Heart left ventricle (tissue), 13 donors: Measurements from ENCODE around the gene GOLGB1.

Experiments used
- CTCF ChIP-seq, 12 donors: fragments of 200-600 bp; sonication (generic) in 4 of 12; IDR thresholded peaks; one replicate each; pipeline versions ENCODE4 v1.5.0 to v1.8.0; 2018 to 2022; ENCODE audit warnings: antibody characterized with exemption in 12 of 12, mild to moderate bottlenecking in 5 of 12
- POLR2A ChIP-seq, 2 donors: fragments of 450-650 bp; IDR thresholded peaks; one replicate each; pipeline ENCODE4 v1.6.1; 2017; ENCODE audit warnings: antibody characterized with exemption in 2 of 2, mild to moderate bottlenecking in 2 of 2, moderate library complexity in 2 of 2
- donor health status: ischemic (EF 13 %, LVEDD 7.1; RV severe dilation, severe dysfunction).
- donor health status: DM: no; HTN: yes; CAD: no.
- donor health status: DM: no; HTN: no; CAD: no.
- donor health status: ischemic (EF 25% LVEDD 6.9; RV normal size, moderate dysfunction).
- donor health status: ischemic (EF 25% LVEDD 5.7; RV mildly dilated, moderate dysfunction).
- donor health status: ischemic (EF 35%, LVEDD 5.7; RV mildly dilated, moderate dysfunction).
- donor health status: nonischemic (EF 11% LVEDD 7.7; RV severe dilation, severe dysfunction).
- donor health status: DM: yes; HTN: yes; CAD: no.
- donor health status: PGD.
- donor health status: ischemic (EF 29% LVEDD 5.4; RV normal size, mild dysfunction).
- donor health status: nonischemic (EF 23%, LVEDD 6.1; RV moderate dilation, normal function).

DNA sequence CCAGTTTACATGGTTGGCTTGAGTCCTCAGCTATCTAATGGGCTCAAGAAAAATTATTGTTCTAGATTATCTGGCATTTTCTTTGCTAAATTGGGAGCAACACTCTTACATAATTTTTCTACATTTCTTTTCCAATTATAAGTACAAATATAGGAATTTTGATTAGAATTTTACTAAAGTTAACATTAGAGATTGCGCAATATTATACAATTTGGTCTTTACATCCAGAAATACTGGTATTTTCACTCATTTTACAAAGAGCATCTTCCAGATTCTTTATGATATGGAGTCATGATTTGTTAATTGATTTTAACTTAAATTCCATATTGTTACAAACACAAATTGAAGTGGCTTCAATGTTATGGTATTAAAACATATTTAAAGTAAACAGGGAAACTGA lies 19.7 kb upstream of the GOLGB1 start:
- TF ChIP-seq CTCF (IDR thresholded peaks at IDR 0.05): no peak
- no peak for TF ChIP-seq POLR2A (IDR thresholded peaks at IDR 0.05)
